ENCODE results near the gene CST7. TPM values are rescaled to one million over a fixed set of nuclear protein-coding genes. Genes with fewer than 3 reads are reported as not detected.

Gene CST7
- total and polyA plus RNA-seq, 3 donors from 2014 or later, result 0.56 to 4.1 TPM; not detected in 1

DNA sequence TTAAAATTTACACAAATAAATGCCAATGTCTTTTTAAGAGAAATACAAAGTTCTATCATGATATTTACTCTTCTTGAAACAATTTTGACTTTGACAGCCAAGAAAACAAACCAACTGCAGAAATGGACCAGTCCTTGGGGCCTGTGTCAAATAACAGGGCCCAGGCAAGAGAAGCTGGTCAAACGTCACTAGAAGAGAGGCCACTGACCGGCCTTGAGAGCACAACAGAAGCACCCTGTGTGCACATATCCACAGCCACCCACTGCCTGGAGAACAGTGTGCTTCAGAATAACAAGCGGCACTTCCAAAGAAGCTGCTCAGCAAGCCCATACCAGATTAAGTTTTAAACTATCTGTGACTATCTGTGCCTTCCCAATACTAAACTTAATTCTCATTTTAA is 28.7 kb downstream of the CST7 start:
- TF ChIP-seq, protein P1, sequence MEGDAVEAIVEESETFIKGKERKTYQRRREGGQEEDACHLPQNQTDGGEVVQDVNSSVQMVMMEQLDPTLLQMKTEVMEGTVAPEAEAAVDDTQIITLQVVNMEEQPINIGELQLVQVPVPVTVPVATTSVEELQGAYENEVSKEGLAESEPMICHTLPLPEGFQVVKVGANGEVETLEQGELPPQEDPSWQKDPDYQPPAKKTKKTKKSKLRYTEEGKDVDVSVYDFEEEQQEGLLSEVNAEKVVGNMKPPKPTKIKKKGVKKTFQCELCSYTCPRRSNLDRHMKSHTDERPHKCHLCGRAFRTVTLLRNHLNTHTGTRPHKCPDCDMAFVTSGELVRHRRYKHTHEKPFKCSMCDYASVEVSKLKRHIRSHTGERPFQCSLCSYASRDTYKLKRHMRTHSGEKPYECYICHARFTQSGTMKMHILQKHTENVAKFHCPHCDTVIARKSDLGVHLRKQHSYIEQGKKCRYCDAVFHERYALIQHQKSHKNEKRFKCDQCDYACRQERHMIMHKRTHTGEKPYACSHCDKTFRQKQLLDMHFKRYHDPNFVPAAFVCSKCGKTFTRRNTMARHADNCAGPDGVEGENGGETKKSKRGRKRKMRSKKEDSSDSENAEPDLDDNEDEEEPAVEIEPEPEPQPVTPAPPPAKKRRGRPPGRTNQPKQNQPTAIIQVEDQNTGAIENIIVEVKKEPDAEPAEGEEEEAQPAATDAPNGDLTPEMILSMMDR (IDR thresholded peaks at IDR 0.05), result no peak
- no peak for TF ChIP-seq POLR2A (IDR thresholded peaks at IDR 0.05)
- intact Hi-C loops (cut with DNase I; ENCODE audit: low total_unique reads), result no loop called here
- peak overlapping the region; percentile 82 to 87 for H3K27ac ChIP-seq
- H3K4me1 ChIP-seq, result peaks cover 37% of the 10 kb centered on the region
- whole genome bisulfite sequencing, 2 donors, result 50 to 63% methylated on average over 3 of the region's 3 CpGs
- H3K27me3 ChIP-seq, result no peaks in the 10 kb centered on the region
- no peak overlapping the region for H3K4me3 ChIP-seq
- H3K36me3 ChIP-seq (ENCODE audit: low read depth, missing control alignments), result no peaks in the 10 kb centered on the region
- no peaks in the 10 kb centered on the region for H3K9me3 ChIP-seq
- peak; percentile 87 for DNase-seq

- Histone ChIP-seq H3K4me3 (no peak overlapping the region), H3K27me3 (no peaks in the 10 kb centered on the region), H3K4me1 (peaks cover 39% of the 10 kb centered on the region), H3K9me3 (no peaks in the 10 kb centered on the region), H3K27ac (peak overlapping the region; percentile 82 to 87), H3K36me3 (ENCODE audit: low read depth, missing control alignments) (no peaks in the 10 kb centered on the region)
- WGBS, 2 donors, result 55% methylated on average over 7 to 8 of the region's 8 CpGs
- peak; percentile 65 for DNase-seq
- intact Hi-C loops (cut with DNase I; ENCODE audit: low total_unique reads), result no loop called here
- TF ChIP-seq, protein P1 (IDR thresholded peaks at IDR 0.05), result no peak
- no peak for TF ChIP-seq POLR2A (IDR thresholded peaks at IDR 0.05)
Observed at GRCh38 chr20:24978513-24978912, 29.4 kb downstream of the CST7 start.

DNA sequence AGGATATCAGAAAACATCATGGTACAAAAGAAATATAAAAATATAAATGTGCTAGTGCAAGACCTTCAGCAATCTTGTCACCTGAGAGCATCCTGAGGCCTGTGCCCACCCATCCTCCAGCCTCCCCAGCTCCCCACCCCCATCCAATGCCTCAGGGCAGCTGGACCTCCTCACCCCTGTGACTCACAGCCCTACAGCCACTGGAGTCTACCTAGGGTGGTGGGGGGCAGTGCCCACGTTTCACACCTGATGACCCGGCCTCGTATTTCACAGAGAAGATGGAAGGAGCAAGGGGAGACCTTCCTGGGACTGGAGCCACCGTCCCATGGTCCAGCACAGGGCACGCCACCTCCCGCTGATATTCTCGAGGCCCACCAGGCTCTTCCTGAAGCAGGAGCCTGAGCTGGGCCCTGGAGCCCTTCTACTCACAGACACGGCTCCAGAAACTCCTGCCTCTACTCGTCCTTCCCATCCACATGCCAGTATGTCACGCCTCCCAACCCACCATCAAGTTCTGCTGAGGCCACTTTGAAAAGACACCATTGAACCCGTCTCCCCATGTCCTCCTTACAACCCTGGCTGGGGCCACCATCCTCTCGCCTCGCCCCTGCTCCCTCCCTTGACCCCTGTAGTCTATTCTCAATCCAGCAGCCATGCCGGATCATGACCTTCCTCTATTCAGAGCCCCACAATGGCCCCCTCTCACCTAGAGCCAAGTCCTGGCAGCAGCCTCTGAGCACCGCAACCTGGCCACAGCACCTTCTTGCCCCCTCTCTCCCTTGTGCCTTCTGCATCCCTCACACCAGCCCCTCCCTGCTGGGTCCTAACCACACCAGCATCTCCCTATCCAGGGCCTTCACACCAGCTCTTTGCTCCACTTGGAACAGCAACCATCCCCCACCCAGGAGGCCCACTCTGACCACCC is 30.2 kb downstream of the CST7 start:
- no peak for TF ChIP-seq POLR2A (IDR thresholded peaks at IDR 0.05)
- TF ChIP-seq, protein P1 (IDR thresholded peaks at IDR 0.05), result no peak
- no peak for DNase-seq
- H3K27me3 ChIP-seq, result no peaks in the 10 kb centered on the region
- H3K4me1 ChIP-seq, result peaks cover 45% of the 10 kb centered on the region
- H3K4me3 ChIP-seq, result no peak overlapping the region
- intact Hi-C loops (cut with DNase I; ENCODE audit: low total_unique reads), result no loop called here
- peak overlapping the region in 1 of 2 donors; percentile 87 for H3K27ac ChIP-seq
- 93% methylated on average over 13 to 15 of the region's 15 CpGs for WGBS, 2 donors
- no peaks in the 10 kb centered on the region for H3K9me3 ChIP-seq
- H3K36me3 ChIP-seq (ENCODE audit: low read depth, missing control alignments), result no peaks in the 10 kb centered on the region

GRCh38 chr20:24980291-24981053 is 31.4 kb downstream of the CST7 start:
- Histone ChIP-seq H3K4me1 (peaks cover 54% of the 10 kb centered on the region), H3K9me3 (no peaks in the 10 kb centered on the region), H3K27ac (no peak overlapping the region), H3K36me3 (ENCODE audit: low read depth, missing control alignments) (no peaks in the 10 kb centered on the region), H3K27me3 (no peaks in the 10 kb centered on the region), H3K4me3 (no peak overlapping the region)
- intact Hi-C loops (cut with DNase I; ENCODE audit: low total_unique reads), result no loop called here
- TF ChIP-seq, protein P1 (IDR thresholded peaks at IDR 0.05), result no peak
- no peak for TF ChIP-seq POLR2A (IDR thresholded peaks at IDR 0.05)
- WGBS, 2 donors, result 88 to 93% methylated on average over 16 to 34 of the region's 34 CpGs
- DNase-seq, result no peak

Data from testis (tissue), 3 donors.